ENCODE data around the gene AKT1. TPM values are rescaled to one million over a fixed set of nuclear protein-coding genes. Genes with fewer than 3 reads are reported as not detected.

The AKT1 gene
- total and polyA plus RNA-seq, 4 donors = 30.6 to 192 (median 58.7) TPM

- Histone ChIP-seq H3K36me3 (ENCODE audit: control insufficient read depth in 4 of 4, insufficient read depth in 3 of 4, low read depth in 1 of 4, low read length in 3 of 4) (no peaks in the 10 kb centered on the region), H3K27ac (ENCODE audit: low read depth in 1 of 2, low read length in 2 of 2) (no peak overlapping the region), H3K9ac (ENCODE audit: low read depth in 1 of 2, low read length in 2 of 2) (no peak overlapping the region), H3K27me3 (ENCODE audit: control insufficient read depth in 4 of 4, insufficient read depth in 4 of 4, low read length in 3 of 4) (peaks cover 0 to 11% (median 3%) of the 10 kb centered on the region in 4 donors), H3K4me1 (ENCODE audit: control insufficient read depth in 4 of 4, insufficient read depth in 4 of 4, low read length in 3 of 4) (peaks cover 5 to 16% (median 12%) of the 10 kb centered on the region in 4 donors), H3K9me3 (ENCODE audit: control insufficient read depth in 4 of 4, low read length in 3 of 4) (no peaks in the 10 kb centered on the region), H3K4me3 (ENCODE audit: low read depth in 1 of 3, low read length in 3 of 3) (peak overlapping the region in 1 of 3 donors; percentile 50)
- DNase-seq (ENCODE audit: low spot score) = no peak
- TF ChIP-seq RXRA (IDR thresholded peaks at IDR 0.05) (no peak), TAF1 (conservative IDR thresholded peaks at IDR 0.05) (no peak), HNF4G (IDR thresholded peaks at IDR 0.05) (no peak), YY1 (IDR thresholded peaks at IDR 0.05) (no peak), REST (IDR thresholded peaks at IDR 0.05) (no peak)
- WGBS = 15% methylated on average over 27 of the region's 27 CpGs
These were observed 48.9 kb upstream of the AKT1 start for GRCh38 chr14:104844306-104845032.

- DNase-seq (ENCODE audit: low spot score) = no peak
- H3K27me3 ChIP-seq (ENCODE audit: control insufficient read depth in 4 of 4, insufficient read depth in 4 of 4, low read length in 3 of 4) = peaks cover 0 to 11% (median 3%) of the 10 kb centered on the region in 4 donors
These were observed 48.1 kb upstream of the AKT1 start for GRCh38 chr14:104843442-104844305.

GRCh38 chr14:104843006-104843405 lies 47.5 kb upstream of the AKT1 start:
- no peak overlapping the region for H3K27ac ChIP-seq (ENCODE audit: low read depth in 1 of 2, low read length in 2 of 2)
- H3K4me3 ChIP-seq (ENCODE audit: low read depth in 1 of 3, low read length in 3 of 3) = peak overlapping the region in 1 of 3 donors; percentile 50
- no peak overlapping the region for H3K9ac ChIP-seq (ENCODE audit: low read depth in 1 of 2, low read length in 2 of 2)
- WGBS = 42% methylated on average over 13 of the region's 13 CpGs
- peaks cover 5 to 16% (median 12%) of the 10 kb centered on the region in 4 donors for H3K4me1 ChIP-seq (ENCODE audit: control insufficient read depth in 4 of 4, insufficient read depth in 4 of 4, low read length in 3 of 4)
- H3K36me3 ChIP-seq (ENCODE audit: control insufficient read depth in 4 of 4, insufficient read depth in 3 of 4, low read depth in 1 of 4, low read length in 3 of 4) = no peaks in the 10 kb centered on the region
- DNase-seq (ENCODE audit: low spot score) = no peak
- peaks cover 0 to 11% (median 3%) of the 10 kb centered on the region in 4 donors for H3K27me3 ChIP-seq (ENCODE audit: control insufficient read depth in 4 of 4, insufficient read depth in 4 of 4, low read length in 3 of 4)
- no peaks in the 10 kb centered on the region for H3K9me3 ChIP-seq (ENCODE audit: control insufficient read depth in 4 of 4, low read length in 3 of 4)
- TF ChIP-seq ATF3 (IDR thresholded peaks at IDR 0.05) (no peak), SP1 (IDR thresholded peaks at IDR 0.05) (no peak), REST (IDR thresholded peaks at IDR 0.05) (no peak), RAD21 (IDR thresholded peaks at IDR 0.05) (no peak), CTCF (IDR thresholded peaks at IDR 0.05; ENCODE audit: low read depth, low read length, missing input control) (no peak), NR2F2 (IDR thresholded peaks at IDR 0.05) (no peak), RXRA (IDR thresholded peaks at IDR 0.05) (no peak), HNF4A (conservative IDR thresholded peaks at IDR 0.05) (no peak), YY1 (IDR thresholded peaks at IDR 0.05) (no peak), JUND (IDR thresholded peaks at IDR 0.05) (no peak), GABPA (IDR thresholded peaks at IDR 0.05 in 1 of 2, conservative IDR thresholded peaks at IDR 0.05 in 1 of 2) (no peak)

More at GRCh38 chr14:104843442-104844305, 48.1 kb upstream of the AKT1 start:
- H3K9me3 ChIP-seq (ENCODE audit: control insufficient read depth in 4 of 4, low read length in 3 of 4) = no peaks in the 10 kb centered on the region
- no peak overlapping the region for H3K9ac ChIP-seq (ENCODE audit: low read depth in 1 of 2, low read length in 2 of 2)
- peaks cover 5 to 16% (median 12%) of the 10 kb centered on the region in 4 donors for H3K4me1 ChIP-seq (ENCODE audit: control insufficient read depth in 4 of 4, insufficient read depth in 4 of 4, low read length in 3 of 4)
- 2% methylated on average over 69 of the region's 69 CpGs for WGBS
- H3K4me3 ChIP-seq (ENCODE audit: low read depth in 1 of 3, low read length in 3 of 3) = peak overlapping the region in 2 of 3 donors; percentile 45 to 50
- H3K27ac ChIP-seq (ENCODE audit: low read depth in 1 of 2, low read length in 2 of 2) = no peak overlapping the region
- H3K36me3 ChIP-seq (ENCODE audit: control insufficient read depth in 4 of 4, insufficient read depth in 3 of 4, low read depth in 1 of 4, low read length in 3 of 4) = no peaks in the 10 kb centered on the region
- TF ChIP-seq TAF1 (conservative IDR thresholded peaks at IDR 0.05) = no peak
- TF ChIP-seq JUND (IDR thresholded peaks at IDR 0.05) = no peak
- no peak for TF ChIP-seq RAD21 (IDR thresholded peaks at IDR 0.05)
- TF ChIP-seq NR2F2 (IDR thresholded peaks at IDR 0.05) = no peak
- no peak for TF ChIP-seq GABPA (IDR thresholded peaks at IDR 0.05 in 1 of 2, conservative IDR thresholded peaks at IDR 0.05 in 1 of 2)
- TF ChIP-seq FOXA1 (IDR thresholded peaks at IDR 0.05) = no peak
- no peak for TF ChIP-seq MAX (IDR thresholded peaks at IDR 0.05)

Measured in liver (tissue), 9 donors.